HUES6 (cell line): ENCODE measurements around the gene RBBP8NL.

ENCODE experiments used
- H3K27ac ChIP-seq: 2 replicates; pipeline ENCODE4 v1.7.0; 2013; ENCODE audit warnings: low read depth, mild to moderate bottlenecking, low read length, inconsistent platforms
- H3K27me3 ChIP-seq: 2 replicates; pipeline ENCODE4 v1.6.1; 2013; ENCODE audit warnings: low read length; ENCODE audit not compliant: control insufficient read depth, insufficient read depth
- H3K36me3 ChIP-seq: 2 replicates; pipeline ENCODE4 v1.6.1; 2013; ENCODE audit warnings: low read length; ENCODE audit not compliant: control insufficient read depth, insufficient read depth
- H3K4me1 ChIP-seq: 2 replicates; pipeline ENCODE4 v1.6.1; 2013; ENCODE audit warnings: low read length; ENCODE audit not compliant: control insufficient read depth, insufficient read depth
- H3K4me3 ChIP-seq: 2 replicates; pipeline ENCODE4 v1.5.1; 2013; ENCODE audit warnings: low read depth, low read length
- H3K9ac ChIP-seq: one replicate; pipeline ENCODE4 v1.6.1; 2013; ENCODE audit warnings: mild to moderate bottlenecking, low read length
- H3K9me3 ChIP-seq: 2 replicates; pipeline ENCODE4 v1.6.1; 2013; ENCODE audit warnings: low read depth, low read length; ENCODE audit not compliant: control insufficient read depth, insufficient read depth

The RBBP8NL gene

DNA sequence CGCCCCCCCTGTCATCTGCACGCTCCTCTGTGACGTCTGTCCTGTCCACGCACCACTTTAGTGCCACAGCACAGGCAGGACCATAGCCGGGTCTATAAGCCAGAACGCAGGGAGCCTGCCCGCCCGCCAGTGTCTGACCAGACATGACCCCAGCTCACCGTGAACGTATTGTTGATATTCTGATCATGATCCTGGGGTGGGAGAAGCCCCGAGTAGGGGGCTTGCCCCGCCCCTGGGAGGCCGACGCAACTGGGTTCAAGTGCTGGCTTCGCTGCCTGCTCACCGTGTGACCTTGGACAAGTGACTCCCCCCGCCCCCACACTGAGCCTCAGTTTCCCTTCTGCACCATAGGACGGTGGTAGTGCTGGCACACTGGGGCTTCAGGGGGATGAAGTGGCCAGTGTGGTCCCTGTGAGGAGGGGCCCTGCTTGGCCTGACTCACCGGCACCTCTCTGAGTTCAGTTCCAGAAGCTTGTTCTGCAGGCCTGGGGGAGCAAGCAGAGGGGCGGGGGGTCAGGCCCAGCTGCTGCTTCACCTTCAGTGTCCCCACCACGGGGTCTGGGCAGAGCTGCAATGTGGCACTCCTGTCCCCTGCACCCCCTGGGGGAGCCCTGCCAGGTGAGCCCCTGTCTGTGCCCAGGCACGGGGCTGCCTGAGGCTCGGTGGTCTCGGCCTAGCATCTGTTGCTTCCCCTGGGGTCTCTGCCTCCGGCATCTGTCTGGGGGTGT lies 9.2 kb downstream of the RBBP8NL start:
- no peak overlapping the region for H3K9ac ChIP-seq
- no peak overlapping the region for H3K27ac ChIP-seq
- no peaks in the 10 kb centered on the region for H3K4me1 ChIP-seq
- H3K4me3 ChIP-seq, result no peak overlapping the region
- no peaks in the 10 kb centered on the region for H3K27me3 ChIP-seq
- no peaks in the 10 kb centered on the region for H3K36me3 ChIP-seq
- H3K9me3 ChIP-seq, result no peaks in the 10 kb centered on the region; the same call in 1 of the 2 replicates

- Histone ChIP-seq H3K4me1 (peaks cover 4% of the 10 kb centered on the region), H3K9ac (no peak overlapping the region), H3K36me3 (no peaks in the 10 kb centered on the region), H3K27me3 (no peaks in the 10 kb centered on the region), H3K9me3 (no peaks in the 10 kb centered on the region; the same call in 1 of the 2 replicates), H3K4me3 (no peak overlapping the region), H3K27ac (no peak overlapping the region)
Observed at GRCh38 chr20:62416651-62417637, 10.4 kb downstream of the RBBP8NL start.

- no peak overlapping the region for H3K9ac ChIP-seq
- H3K27me3 ChIP-seq, result no peaks in the 10 kb centered on the region
- H3K4me3 ChIP-seq, result no peak overlapping the region
- no peaks in the 10 kb centered on the region for H3K36me3 ChIP-seq
- H3K9me3 ChIP-seq, result no peaks in the 10 kb centered on the region
- H3K4me1 ChIP-seq, result peaks cover 6% of the 10 kb centered on the region
- H3K27ac ChIP-seq, result no peak overlapping the region
Observed at GRCh38 chr20:62415354-62416111, 11.8 kb downstream of the RBBP8NL start.

- Histone ChIP-seq H3K27ac (no peak overlapping the region), H3K27me3 (peaks cover 11% of the 10 kb centered on the region; the same call in 1 of the 2 replicates), H3K36me3 (no peaks in the 10 kb centered on the region), H3K4me3 (no peak overlapping the region), H3K4me1 (peaks cover 14% of the 10 kb centered on the region), H3K9ac (no peak overlapping the region), H3K9me3 (no peaks in the 10 kb centered on the region)
Observed at GRCh38 chr20:62413896-62414481, 13.3 kb downstream of the RBBP8NL start.

- H3K27me3 ChIP-seq, result peaks cover 16% of the 10 kb centered on the region; the same call in 1 of the 2 replicates
- H3K9ac ChIP-seq, result no peak overlapping the region
- H3K9me3 ChIP-seq, result no peaks in the 10 kb centered on the region
- no peak overlapping the region for H3K27ac ChIP-seq
- no peak overlapping the region for H3K4me3 ChIP-seq
- no peaks in the 10 kb centered on the region for H3K36me3 ChIP-seq
- H3K4me1 ChIP-seq, result peaks cover 14% of the 10 kb centered on the region
Observed at GRCh38 chr20:62413025-62413570, 14.2 kb downstream of the RBBP8NL start.

DNA sequence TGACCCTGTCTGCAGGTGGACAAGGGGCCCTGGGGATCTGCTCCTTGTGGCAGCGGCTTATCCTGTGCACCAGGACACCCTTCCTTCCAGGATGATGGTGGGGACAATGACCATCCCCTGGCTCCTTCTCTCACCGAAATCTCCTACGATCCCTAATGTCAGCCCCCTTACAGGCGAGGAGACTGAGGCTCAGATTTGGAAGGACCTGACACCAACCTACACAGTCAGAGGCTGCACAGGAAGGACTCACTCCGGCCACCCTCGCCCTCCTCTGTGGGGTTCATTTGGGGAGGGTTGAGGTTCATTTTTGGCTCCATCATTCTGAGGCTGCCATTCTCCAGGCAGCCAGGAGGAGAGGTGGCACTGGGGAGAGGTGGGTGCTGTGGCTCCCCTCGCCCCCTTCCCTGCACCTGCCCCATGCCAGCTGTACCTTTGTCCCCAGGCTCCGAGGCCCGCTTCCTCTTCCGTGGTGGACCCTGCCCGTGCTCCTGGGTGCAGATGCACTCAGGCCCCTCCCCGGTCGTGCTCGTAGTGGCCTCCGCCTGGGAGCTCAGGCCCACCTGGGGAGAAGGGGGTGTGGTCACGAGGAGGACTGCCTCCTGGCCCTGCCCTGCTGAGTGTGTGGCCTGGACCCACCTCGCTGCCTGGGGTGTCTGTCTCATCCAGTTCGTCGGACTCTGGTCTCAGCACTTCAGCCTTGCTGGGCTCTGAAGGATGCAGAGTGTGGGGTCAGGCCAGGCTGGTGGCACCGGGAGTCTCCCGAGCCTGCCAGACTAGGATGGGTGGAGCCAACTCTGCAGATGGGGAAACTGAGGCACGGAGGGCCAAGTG lies 14.9 kb downstream of the RBBP8NL start:
- Histone ChIP-seq H3K27me3 (peaks cover 22% of the 10 kb centered on the region; the same call in 1 of the 2 replicates), H3K36me3 (no peaks in the 10 kb centered on the region), H3K9ac (no peak overlapping the region), H3K9me3 (no peaks in the 10 kb centered on the region), H3K4me1 (peaks cover 20% of the 10 kb centered on the region), H3K4me3 (no peak overlapping the region), H3K27ac (no peak overlapping the region)

DNA sequence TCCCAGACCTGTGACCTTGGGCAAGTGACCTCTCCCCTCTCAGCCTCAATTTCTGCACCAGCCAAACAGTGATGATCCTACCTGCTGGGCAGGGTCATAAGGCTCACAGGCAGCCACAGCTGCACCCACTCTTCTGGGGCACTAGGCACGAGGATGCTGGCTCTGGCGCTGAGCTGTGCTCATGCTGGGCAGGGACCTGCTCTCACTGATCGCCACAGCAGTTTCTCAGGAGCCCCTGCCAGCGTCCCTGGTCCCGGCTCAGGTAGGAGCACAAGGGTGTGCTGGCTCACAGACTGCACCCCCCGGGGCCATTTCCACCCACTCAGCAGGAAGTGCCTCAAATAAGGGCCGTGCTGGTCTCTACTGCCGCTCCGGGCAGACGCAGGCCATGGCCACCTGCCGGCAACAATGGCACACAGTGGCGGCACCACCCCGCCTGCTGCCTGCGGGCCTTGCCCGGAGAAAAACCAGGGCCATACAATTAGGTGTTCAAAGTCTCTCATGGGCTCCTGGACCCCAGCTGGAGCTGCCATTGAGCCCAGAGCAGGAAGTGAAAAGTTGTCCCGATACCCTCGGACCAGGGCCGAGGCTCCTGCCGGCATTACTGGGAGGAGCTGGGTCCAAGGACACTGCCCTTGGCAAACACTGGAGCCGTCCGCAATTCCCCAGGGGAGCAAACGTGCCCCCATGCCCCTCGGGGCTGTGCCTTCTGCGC lies 15.7 kb downstream of the RBBP8NL start:
- Histone ChIP-seq H3K4me1 (peaks cover 21% of the 10 kb centered on the region), H3K9ac (no peak overlapping the region), H3K4me3 (no peak overlapping the region), H3K36me3 (no peaks in the 10 kb centered on the region), H3K27ac (no peak overlapping the region), H3K9me3 (no peaks in the 10 kb centered on the region), H3K27me3 (peaks cover 22% of the 10 kb centered on the region; the same call in 1 of the 2 replicates)

DNA sequence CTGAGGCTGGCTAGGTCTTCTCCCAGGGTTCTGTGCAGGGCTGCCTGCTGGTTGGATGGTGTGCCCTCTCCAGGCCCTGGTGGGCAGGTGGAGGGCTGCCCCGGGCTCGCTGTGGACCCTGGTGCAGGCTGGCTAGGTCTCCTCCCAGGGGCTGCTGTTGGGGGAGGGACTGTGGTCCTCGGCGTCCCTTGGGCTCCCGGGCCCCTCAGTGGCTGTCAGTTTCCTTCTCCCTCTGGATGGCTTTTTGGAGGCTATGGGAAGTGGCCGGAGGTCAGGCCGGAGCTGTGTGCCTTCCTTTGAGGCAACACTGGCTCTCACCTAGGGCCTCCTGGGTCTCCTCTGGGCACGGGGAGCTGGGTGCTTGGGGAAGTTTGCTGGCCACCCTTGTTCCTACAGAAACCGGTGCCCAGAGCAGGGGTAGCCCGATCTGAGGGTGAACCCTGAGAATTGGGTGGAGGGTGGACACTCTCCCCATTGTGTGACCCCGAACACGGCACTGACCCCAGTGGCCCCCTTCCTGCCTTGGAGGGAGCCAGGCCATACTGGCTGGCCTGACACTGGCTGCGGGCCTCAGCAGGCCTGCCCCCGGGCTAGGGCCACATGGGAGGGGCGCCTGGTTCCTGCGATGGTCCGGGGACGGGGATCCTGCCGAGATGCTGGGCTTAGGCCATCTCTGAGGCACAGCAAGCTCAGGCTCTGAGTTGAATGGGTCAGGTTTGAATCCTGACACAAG lies 16.4 kb downstream of the RBBP8NL start:
- H3K9ac ChIP-seq, result no peak overlapping the region
- H3K9me3 ChIP-seq, result no peaks in the 10 kb centered on the region
- H3K27ac ChIP-seq, result no peak overlapping the region
- H3K4me1 ChIP-seq, result peaks cover 25% of the 10 kb centered on the region
- no peak overlapping the region for H3K4me3 ChIP-seq
- peaks cover 22% of the 10 kb centered on the region; the same call in 1 of the 2 replicates for H3K27me3 ChIP-seq
- no peaks in the 10 kb centered on the region for H3K36me3 ChIP-seq
